Iris pigment epithelial cell (primary cell): ENCODE data around the gene GABRB3.

ENCODE experiments used
- DNase-seq: peaks from one replicate; pipeline ENCODE4 v3.0.0-alpha.2; 2011; ENCODE audit warnings: low read depth

Gene GABRB3

DNA sequence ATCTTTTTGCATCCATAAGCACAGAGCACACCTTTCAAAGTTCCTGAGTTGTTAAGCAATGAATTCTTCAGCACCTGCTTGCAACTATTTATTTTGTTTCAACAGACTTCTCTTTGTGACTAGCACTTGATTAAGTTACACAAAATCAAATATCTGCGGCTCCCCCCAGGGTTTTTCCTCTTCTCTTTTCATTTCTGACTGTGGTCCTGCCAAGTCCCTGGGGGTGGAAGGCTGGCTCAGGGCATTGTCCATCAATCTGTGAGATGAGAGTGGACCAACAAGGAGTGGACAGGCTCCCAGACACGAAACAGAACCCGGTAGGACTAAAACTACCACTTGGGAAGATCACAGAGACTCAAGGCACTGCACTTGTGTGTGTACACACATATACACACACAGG is 96.8 kb downstream of the GABRB3 start:
- no peak for DNase-seq

- DNase-seq: no peak
These were observed 98.4 kb downstream of the GABRB3 start for GRCh38 chr15:26674467-26674866.

- DNase-seq: no peak
These were observed 99.4 kb downstream of the GABRB3 start for GRCh38 chr15:26673445-26673844.

GRCh38 chr15:26670116-26670515 is 102.8 kb downstream of the GABRB3 start:
- no peak for DNase-seq

GRCh38 chr15:26667222-26667988 is 105.5 kb downstream of the GABRB3 start:
- no peak for DNase-seq

DNA sequence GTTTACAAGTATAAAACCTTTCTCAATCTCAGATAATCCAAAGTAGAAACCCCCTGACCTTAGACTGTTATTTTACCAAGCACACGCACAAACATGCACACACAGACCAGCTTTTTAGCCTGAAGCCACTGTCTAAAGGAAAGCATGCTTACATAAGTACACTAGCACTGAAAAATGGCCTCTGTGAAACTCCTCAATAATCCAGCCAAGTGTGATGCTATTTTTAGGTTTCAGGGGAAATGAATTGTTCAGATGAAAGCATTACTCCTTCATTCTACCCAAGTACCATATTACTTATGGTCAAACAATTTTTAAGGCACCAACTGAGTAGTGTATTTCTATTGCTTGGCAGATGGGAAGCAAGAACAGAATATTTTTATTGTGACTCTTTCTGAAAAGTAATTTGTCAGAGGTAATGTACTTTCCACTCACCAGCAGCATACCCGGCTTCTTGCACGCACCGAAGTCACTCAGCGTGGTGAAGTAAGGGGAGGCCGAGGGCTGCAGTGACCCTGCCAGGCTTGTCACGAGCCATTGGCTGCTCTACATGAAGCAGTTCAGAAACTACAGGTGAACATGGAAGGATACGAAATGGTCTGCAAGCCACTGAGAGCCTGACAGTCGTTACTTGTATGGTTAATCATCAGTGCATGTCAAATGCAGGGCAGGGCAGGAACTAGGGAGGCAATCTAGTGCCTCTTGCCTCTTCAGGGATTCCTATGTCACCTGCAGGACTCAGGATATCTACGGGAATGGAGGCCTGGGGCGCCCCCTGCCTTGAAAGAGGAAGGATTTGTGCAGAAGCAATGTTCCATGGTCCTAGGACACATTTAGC is 106.7 kb downstream of the GABRB3 start:
- DNase-seq: no peak

GRCh38 chr15:26662283-26662682 is 110.6 kb downstream of the GABRB3 start:
- DNase-seq: no peak

- no peak for DNase-seq
These were observed 111.1 kb downstream of the GABRB3 start for GRCh38 chr15:26661748-26662147.

- no peak for DNase-seq
These were observed 111.8 kb downstream of the GABRB3 start for GRCh38 chr15:26661107-26661506.

- no peak for DNase-seq
These were observed 112.6 kb downstream of the GABRB3 start for GRCh38 chr15:26660241-26660640.

- DNase-seq: no peak
These were observed 114.6 kb downstream of the GABRB3 start for GRCh38 chr15:26658290-26658689.

DNA sequence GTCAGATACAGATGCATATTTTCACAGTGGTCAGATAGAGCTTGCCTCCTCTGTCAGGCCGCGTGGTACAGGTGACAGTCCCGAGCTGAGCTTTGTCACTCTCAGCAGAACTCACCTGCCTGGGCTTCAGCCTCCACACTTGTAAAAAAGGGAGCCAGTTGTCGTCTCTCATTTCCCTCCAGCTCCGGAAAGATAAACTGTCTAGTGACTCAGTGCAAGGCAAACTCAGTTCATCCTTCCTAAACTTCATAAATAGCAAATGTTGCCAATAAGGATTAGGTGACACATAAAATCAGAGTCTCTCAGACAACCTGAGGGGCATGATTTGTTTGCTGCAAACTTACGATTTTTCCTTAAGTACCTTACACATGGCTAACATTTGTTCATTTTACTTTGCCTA is 116.8 kb downstream of the GABRB3 start:
- DNase-seq: no peak

DNA sequence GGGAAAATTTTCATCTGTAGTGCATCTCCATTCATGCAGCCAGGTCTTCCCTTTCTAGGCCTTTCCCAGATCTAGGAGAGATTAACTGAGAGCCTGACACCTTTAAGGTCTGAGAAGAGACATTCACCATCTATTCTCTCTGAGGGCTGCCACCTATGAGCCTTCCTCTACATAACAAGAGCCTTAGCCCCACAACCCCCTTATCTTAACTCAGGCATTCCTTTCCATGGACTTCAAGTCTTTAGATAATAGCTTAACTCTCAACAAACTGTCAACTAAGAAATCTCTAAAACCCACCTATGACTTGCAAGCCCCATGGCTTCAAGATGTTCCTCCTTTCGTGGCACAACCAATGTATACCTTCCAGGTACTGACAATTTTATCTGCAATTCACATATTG is 121.0 kb downstream of the GABRB3 start:
- DNase-seq: no peak

DNA sequence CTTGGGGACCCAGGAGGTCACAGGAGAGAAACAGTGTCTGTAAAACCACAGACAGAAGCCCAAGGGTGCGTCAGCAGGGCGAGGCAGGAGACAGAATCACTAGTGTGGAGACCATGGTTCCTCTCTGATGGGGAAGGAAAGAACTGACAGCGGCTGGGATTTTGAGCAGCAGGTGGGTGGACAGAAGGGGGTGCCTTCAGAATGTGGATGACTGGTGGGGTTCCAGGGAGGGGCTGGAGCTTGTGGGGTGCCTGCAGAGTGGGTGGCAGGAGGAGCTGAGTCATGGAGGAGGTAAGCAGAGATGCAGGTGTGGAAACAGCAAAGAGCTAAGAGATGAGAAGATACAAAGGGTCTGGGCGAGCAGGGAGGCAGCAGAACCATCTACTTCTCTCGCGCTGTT is 124.2 kb downstream of the GABRB3 start:
- no peak for DNase-seq

GRCh38 chr15:26644948-26645347 is 127.9 kb downstream of the GABRB3 start:
- DNase-seq: no peak

DNA sequence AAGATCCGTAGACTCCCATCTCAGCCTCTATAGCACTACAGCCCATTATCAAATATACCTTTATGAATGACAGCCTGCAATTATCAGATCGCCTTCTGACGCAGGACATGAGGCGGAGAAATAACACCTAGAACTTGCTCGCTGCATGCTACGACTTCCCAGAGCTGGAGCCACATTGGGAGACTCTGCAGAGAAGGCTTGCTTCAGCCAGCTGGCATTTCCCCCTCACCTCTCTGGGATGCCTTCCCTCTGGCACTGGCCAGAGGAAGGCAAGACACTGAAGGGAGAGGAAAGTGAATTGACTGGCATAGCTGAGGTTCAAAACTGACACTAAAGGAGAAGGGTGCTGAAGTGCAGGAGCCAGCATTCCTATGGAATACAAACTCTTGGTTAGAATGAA is 131.7 kb downstream of the GABRB3 start:
- no peak for DNase-seq

DNA sequence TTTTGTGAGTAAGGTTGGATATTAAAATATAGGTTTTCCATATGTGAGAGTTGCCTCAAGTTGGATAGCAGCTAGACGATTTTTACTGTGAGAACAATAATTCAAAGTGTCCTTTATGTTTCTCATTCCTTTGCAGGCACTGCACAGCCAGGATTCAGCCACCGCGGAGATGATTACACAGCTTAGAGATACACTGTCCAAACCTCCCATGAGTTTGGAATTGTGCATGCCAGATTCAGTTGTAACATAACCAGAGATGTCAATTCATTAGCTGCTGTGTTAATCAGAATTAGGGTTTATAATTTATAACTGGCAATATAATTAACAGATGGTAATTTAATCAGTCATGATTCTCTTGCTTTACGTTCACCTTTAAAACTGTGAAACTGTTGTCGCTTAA is 132.3 kb downstream of the GABRB3 start:
- no peak for DNase-seq

- no peak for DNase-seq
These were observed 132.9 kb downstream of the GABRB3 start for GRCh38 chr15:26639966-26640365.

DNA sequence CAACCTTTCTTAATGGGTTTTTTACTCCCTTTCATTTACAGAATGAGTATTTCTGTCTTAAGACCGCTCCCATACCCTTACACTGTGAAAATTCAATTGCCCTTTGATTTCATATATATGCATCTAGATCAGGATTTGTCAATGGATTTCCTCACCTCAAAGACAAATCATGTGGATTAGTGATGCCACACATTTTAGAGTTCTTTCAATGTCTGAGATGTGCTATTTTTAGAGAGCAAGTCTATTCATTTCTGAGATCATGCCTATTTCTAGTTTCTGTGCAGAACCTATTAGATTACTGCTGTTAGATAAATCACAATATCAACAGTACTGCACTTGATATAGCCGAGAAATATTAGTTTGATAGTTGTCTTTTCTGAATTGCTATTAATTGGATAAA is 137.3 kb downstream of the GABRB3 start:
- DNase-seq: no peak

- no peak for DNase-seq
These were observed 137.8 kb downstream of the GABRB3 start for GRCh38 chr15:26635105-26635504.

DNA sequence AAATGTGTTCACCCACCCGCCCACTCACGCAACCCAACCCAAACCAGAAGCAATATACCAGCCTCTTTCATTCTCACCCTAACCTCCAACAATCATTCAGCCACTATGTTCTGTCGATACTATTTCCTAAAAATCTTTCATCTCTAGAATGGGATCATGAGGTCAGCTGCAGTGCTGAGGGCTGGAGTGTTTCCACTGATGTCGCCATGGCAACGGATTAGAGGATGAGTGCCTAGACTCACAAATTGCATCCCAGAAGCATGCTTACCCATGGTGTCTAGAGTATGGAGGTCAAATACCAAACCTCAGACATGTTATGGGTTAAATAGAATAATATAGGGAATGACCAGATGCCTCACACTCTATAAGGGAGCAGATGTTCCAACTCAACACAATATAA is 138.5 kb downstream of the GABRB3 start:
- DNase-seq: no peak

DNA sequence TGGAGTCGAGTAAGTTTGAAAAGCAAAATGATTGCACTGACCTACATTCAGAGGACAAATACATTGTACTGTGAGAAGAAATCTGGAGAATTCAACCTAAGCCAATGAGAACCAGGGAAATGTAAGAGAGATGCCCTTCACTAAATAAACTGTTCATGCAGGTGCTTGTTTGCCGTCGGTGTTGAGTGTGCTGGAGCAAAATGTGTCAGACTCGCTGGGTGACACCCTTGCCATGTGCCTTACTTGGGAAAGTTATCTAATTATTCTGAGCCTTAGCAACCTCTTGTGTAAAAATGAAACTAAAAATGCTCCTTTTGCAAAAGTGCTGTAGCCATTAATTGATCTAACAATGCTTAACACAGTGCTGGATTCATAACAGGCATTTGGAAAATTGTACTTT is 140.4 kb downstream of the GABRB3 start:
- DNase-seq: no peak

- no peak for DNase-seq
These were observed 141.0 kb downstream of the GABRB3 start for GRCh38 chr15:26631894-26632293.

- no peak for DNase-seq
These were observed 142.0 kb downstream of the GABRB3 start for GRCh38 chr15:26630857-26631256.
